Osteoblast (primary cell): Measurements from ENCODE around the gene PRDM11. TPM values are rescaled to one million over a fixed set of nuclear protein-coding genes. Genes with fewer than 3 reads are reported as not detected.

ENCODE experiments used
- DNase-seq: peaks from one replicate; pipeline ENCODE4 v3.0.0; 2011; ENCODE audit warnings: low spot score, mixed read lengths; ENCODE audit not compliant: insufficient read length; ENCODE audit errors: missing footprints
- H2AFZ ChIP-seq: 2 replicates; pipeline ENCODE4 v1.6.0; 2011; ENCODE audit warnings: mild to moderate bottlenecking, low read length
- H3K27ac ChIP-seq: 2 replicates; pipeline ENCODE4 v1.5.1; 2011; ENCODE audit warnings: mild to moderate bottlenecking, low read depth, low read length, moderate library complexity
- H3K27me3 ChIP-seq: 2 replicates; pipeline ENCODE4 v1.6.0; 2012; ENCODE audit warnings: mild to moderate bottlenecking, control low read depth, inconsistent platforms, low read length, moderate library complexity; ENCODE audit not compliant: insufficient read depth
- H3K36me3 ChIP-seq: 2 replicates; pipeline ENCODE4 v1.5.1; 2011; ENCODE audit warnings: mild to moderate bottlenecking, low read length, control low read depth, moderate library complexity; ENCODE audit not compliant: insufficient read depth
- H3K4me1 ChIP-seq: 2 replicates; pipeline ENCODE4 v1.5.1; 2011; ENCODE audit warnings: mild to moderate bottlenecking, low read length, control low read depth, moderate library complexity; ENCODE audit not compliant: insufficient read depth
- H3K4me2 ChIP-seq: 2 replicates; pipeline ENCODE4 v1.6.0; 2011; ENCODE audit warnings: mild to moderate bottlenecking, low read length; ENCODE audit not compliant: insufficient read depth
- H3K4me3 ChIP-seq: fragments of 200-600 bp; sonication (generic); 3 replicates; pipeline ENCODE4 v1.5.1; 2012; ENCODE audit warnings: mild to moderate bottlenecking, low read length, inconsistent platforms; ENCODE audit not compliant: insufficient read depth
- H3K79me2 ChIP-seq: 2 replicates; pipeline ENCODE4 v1.6.0; 2012; ENCODE audit warnings: mild to moderate bottlenecking, low read length, control low read depth, inconsistent platforms; ENCODE audit not compliant: insufficient read depth
- H3K9me3 ChIP-seq: 2 replicates; pipeline ENCODE4 v1.5.1; 2011; ENCODE audit warnings: low read depth, low read length, control low read depth
- H4K20me1 ChIP-seq: 2 replicates; pipeline ENCODE4 v1.6.0; 2012; ENCODE audit warnings: mild to moderate bottlenecking, low read length, control low read depth; ENCODE audit not compliant: insufficient read depth
- CTCF ChIP-seq: IDR thresholded peaks from 2 replicates; pipeline ENCODE4 v1.5.1; 2011; ENCODE audit warnings: mild to moderate bottlenecking, low read depth, low read length, moderate library complexity; ENCODE audit errors: extremely low read depth
- total RNA-seq: library from RNA; depleted of rRNA; stranded (reverse); fragments of >200 nt; gene quantifications from 2 replicates; pipeline ENCODE4 v1.2.3, GENCODE V29; 2012

Gene PRDM11
- total RNA-seq, 1 donor, result 5.4 TPM

- TF ChIP-seq CTCF, result peak; percentile 86
- no peak overlapping the region for H3K27ac ChIP-seq
- H3K27me3 ChIP-seq, result peaks cover 18% of the 10 kb centered on the region
- no peaks in the 10 kb centered on the region for H3K9me3 ChIP-seq
- peak; percentile 96 for DNase-seq
- H3K4me1 ChIP-seq, result peaks cover 9% of the 10 kb centered on the region
- H4K20me1 ChIP-seq, result no peaks in the 10 kb centered on the region
- no peak overlapping the region for H2AFZ ChIP-seq
- H3K79me2 ChIP-seq, result no peaks in the 10 kb centered on the region
- H3K4me2 ChIP-seq, result no peak overlapping the region
- no peaks in the 10 kb centered on the region for H3K36me3 ChIP-seq
- no peak overlapping the region for H3K4me3 ChIP-seq
Measured at GRCh38 chr11:45105233-45105983, 41.0 kb upstream of the PRDM11 start.

- Histone ChIP-seq H3K27ac (no peak overlapping the region), H3K9me3 (no peaks in the 10 kb centered on the region), H2AFZ (no peak overlapping the region), H4K20me1 (no peaks in the 10 kb centered on the region), H3K27me3 (peaks cover 12% of the 10 kb centered on the region), H3K4me3 (no peak overlapping the region), H3K36me3 (no peaks in the 10 kb centered on the region), H3K79me2 (no peaks in the 10 kb centered on the region), H3K4me2 (no peak overlapping the region), H3K4me1 (peaks cover 9% of the 10 kb centered on the region)
- no peak for DNase-seq
- no peak for TF ChIP-seq CTCF
Measured at GRCh38 chr11:45105984-45106375, 40.5 kb upstream of the PRDM11 start.

- no peaks in the 10 kb centered on the region for H3K36me3 ChIP-seq
- no peaks in the 10 kb centered on the region for H4K20me1 ChIP-seq
- H3K4me3 ChIP-seq, result no peak overlapping the region
- H3K27ac ChIP-seq, result no peak overlapping the region
- H3K4me2 ChIP-seq, result no peak overlapping the region
- no peak overlapping the region for H2AFZ ChIP-seq
- peaks cover 9% of the 10 kb centered on the region for H3K4me1 ChIP-seq
- no peaks in the 10 kb centered on the region for H3K79me2 ChIP-seq
- no peak for TF ChIP-seq CTCF
- H3K9me3 ChIP-seq, result no peaks in the 10 kb centered on the region
- peaks cover 12% of the 10 kb centered on the region for H3K27me3 ChIP-seq
- no peak for DNase-seq
Measured at GRCh38 chr11:45106440-45106839, 40.0 kb upstream of the PRDM11 start.

GRCh38 chr11:45107029-45107428 lies 39.4 kb upstream of the PRDM11 start:
- H3K27me3 ChIP-seq, result peaks cover 12% of the 10 kb centered on the region
- H3K36me3 ChIP-seq, result no peaks in the 10 kb centered on the region
- no peaks in the 10 kb centered on the region for H3K79me2 ChIP-seq
- no peaks in the 10 kb centered on the region for H4K20me1 ChIP-seq
- no peaks in the 10 kb centered on the region for H3K9me3 ChIP-seq
- no peak for DNase-seq
- H2AFZ ChIP-seq, result no peak overlapping the region
- no peak overlapping the region for H3K4me3 ChIP-seq
- peaks cover 9% of the 10 kb centered on the region for H3K4me1 ChIP-seq
- no peak overlapping the region for H3K4me2 ChIP-seq
- TF ChIP-seq CTCF, result no peak
- H3K27ac ChIP-seq, result no peak overlapping the region
